Stimulated activated CD4-positive, alpha-beta T cell treated with anti-CD3 and anti-CD28 coated beads, Interleukin-15, amount 100 ng/mL, for 1 hour (primary cell): ENCODE data around the gene JPH3.

ENCODE experiments used
- DNase-seq, 2 donors: peaks; one replicate each; pipeline ENCODE4 v3.0.0-alpha.2; 2020; ENCODE audit warnings: low read depth in 1 of 2, low spot score in 1 of 2

Gene JPH3

DNA sequence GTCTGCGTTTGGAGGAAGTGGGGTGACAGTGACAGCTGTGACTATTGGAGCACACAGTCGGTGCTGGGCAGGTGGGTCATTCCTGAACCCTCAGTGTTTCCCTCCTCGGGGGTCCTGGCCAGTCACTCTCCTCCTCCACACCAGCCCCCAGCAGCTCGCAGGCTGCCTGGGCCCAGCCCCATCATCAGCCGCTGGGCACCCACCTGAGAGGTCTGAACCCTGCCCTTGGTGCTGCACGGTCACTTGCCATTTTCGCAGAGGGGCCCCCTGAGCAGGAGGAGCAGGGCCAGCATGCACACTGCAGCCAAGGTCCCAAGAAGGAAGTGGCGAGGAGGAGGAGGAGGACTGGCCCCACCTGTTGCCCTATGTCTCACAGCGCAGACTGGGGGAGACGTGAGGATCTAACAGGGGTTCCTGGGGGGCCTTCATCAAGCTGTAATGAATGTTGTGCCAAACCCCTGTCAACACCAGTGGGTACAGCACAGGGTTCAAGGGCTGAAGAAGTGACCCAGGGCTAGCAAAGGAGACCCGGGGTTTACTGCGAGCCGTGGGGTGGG lies 23.0 kb downstream of the JPH3 start:
- DNase-seq, result no peak

DNA sequence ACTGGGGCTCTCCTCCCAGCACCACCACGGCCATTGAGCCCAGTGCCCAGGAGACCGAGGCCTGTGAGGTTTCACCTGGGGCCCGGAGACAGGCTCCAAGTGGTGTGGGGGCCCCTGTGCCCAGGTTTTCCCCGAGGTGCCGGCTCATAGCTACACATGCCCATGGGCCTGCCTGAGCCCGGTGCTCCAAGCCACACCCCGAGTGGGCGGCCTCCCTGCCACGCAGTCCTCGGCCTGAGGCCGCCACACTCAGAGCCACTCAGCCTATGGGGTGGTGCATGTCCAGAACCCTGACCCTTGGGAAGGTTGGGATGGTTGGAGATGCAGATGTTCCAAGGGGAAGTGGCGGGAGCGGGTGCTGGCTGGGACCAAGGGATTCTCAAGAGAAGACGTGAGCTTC lies 24.1 kb downstream of the JPH3 start:
- no peak for DNase-seq

DNA sequence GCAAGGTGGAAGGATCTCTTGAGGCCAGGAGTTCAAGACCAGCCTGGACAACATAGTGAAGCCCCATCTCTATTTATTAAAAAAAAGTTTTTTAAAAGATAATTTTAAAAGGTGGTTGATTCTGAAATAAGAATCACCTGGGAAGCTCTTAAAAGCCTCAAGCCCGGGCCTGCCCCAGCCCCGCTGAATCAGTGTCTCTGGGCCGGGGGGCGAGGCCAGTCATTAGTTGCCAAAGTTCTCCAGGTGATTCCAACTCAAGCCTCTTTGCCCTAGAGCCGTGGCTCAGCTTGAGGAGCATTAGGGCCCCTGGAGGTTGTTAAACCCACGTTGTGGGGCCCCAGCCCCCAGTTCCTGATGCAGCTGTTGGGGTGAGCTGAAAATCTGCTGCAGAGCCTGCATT lies 24.6 kb downstream of the JPH3 start:
- DNase-seq, result no peak

DNA sequence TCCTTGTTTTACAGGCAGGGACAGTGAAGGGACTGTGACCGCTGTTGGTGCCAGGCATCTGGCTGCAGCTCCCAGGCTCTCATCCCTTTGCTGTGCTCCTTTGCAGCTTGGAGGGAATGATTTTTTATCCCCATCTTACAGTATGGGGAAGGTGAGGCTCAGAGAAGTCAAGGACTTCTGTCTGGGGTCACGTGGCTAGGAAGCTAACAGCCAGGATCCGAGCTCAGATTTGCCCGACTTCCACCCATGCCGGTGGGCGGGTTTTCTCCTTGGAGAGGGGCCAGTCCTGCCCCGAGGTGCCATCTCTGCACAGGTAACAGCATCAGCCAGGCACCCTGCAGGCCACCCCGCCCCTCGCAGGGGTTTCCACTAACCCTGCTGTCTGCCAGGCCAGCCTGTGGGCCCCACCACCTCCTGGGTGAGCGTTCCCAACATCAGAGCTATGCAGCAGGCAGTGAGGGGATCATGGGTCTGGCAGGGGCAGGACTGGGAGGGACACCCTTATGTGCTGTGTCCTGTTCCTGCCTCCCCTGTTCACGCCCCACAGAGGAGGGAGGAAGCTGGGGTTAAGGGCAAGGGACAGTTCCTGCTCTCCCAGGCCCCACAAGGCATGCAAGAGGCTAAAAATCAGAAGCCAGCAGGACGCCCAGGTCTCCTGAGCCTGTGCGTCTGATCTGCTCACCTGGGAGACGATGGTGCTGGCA lies 25.4 kb downstream of the JPH3 start:
- no peak for DNase-seq

DNA sequence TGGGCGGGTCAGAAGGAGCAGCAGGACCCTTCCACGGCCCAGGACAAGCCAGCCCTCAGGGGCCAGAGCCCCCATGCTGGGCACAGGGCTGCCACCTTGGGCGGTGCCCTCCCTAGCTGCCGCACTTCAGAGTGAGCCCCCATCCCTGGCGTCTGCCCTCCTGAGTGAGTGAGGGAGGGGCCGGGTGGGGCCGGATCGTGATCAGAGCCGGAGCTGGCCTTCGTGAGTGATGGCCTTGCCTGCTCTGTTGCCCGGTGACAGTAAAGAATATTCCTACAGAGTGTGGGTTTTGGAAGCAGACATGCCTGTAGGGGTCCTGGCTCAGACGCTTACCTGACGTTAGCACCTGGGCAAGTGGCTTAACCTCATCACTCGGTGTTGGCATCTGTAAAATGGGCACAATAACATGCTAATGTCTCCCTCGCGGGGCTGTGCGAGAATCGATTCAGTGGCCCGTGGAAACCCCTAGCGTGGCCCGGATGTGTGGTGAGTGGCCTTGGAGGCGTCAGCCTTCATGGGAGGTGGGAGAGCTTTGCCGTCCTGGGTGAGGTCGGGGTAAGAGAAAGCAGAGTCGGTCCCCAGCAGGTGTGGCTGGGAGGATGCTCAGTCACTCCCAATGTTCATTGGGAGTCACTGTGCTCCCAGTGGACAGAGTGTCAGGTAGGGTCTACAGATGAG lies 26.1 kb downstream of the JPH3 start:
- no peak for DNase-seq

DNA sequence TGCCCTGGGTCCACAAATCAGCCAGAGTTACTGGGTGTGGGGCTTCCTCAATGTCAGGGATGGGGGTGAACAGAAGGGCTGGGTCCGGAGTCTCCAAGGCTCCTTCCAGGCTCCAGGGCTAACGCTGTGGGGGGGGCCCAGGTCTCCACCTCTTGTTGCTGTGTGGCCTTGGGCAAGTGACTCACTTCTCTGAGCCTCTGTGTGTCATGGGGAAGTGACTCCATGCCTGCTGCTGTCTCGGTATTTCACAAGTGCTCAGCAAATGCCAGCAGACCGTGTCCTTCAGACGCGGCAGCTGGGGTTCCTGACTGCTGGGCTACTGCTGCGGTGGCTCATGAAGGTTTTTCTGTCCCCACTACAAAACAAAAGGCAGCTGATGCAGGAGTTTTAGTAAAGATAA lies 26.6 kb downstream of the JPH3 start:
- no peak for DNase-seq

DNA sequence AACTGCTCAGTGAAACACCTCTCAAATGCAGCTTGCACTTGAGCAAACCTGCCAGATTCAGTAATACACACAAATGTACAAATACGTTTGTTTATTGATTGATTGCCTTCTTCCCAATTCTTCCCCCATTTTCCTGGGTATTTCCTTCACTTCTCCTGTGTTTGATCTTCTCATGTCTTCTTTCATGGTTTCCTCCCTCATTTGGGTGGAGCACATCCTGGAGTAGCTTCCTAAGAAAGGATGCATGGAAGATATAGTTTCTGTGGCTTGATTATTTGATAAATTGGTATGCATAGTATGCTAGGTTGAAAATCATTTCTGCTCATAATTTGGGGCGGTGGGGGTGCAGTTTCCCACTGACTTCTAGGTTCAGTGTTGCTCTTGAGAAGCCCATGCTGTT lies 28.8 kb downstream of the JPH3 start:
- no peak for DNase-seq

DNA sequence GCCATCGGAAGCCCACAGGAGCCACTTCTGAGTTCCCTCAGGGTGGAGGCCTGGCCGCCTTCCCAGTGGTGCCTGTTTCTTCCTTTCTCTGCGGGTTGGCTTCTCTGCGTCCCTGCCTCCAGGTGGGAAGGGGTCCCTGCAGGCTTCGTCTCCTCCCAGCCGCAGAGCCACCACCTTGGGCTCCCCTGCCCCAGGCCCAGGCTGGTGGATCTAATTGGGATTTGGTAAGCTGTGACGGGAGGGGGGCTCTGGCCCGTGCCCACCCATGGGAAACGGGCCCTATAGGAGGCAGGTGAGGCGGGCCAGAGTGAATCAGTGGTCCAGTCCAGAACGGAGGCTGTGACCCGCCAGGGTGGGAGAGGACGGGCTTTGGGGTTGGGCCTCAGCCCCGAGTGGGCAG lies 32.1 kb downstream of the JPH3 start:
- no peak for DNase-seq

DNA sequence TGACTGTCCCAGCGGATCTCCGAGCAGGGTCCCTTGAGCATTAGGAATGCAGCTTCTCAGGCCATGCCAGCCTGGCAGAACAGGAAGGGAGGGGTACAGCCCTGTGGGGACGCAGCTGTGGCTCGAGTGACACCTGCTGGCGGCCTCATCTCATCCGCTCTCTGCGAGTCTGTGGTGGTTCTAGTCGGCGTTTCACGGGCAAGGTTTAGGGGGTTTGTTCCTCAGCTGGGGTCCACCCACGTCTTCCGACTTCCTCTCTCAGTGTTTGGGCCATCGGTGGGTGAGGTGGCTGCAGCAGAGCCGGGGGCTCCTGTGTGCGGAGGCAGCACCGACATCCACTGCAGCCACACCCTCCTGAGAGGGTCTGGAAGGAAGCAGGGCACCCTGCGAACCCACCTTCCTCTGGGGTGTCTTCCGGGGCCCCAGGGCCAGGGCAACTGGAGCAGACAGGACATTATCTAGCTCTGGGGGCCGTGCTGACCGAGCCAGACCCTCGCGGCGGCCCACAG lies 33.3 kb downstream of the JPH3 start:
- DNase-seq, result peak; percentile 39 to 60

DNA sequence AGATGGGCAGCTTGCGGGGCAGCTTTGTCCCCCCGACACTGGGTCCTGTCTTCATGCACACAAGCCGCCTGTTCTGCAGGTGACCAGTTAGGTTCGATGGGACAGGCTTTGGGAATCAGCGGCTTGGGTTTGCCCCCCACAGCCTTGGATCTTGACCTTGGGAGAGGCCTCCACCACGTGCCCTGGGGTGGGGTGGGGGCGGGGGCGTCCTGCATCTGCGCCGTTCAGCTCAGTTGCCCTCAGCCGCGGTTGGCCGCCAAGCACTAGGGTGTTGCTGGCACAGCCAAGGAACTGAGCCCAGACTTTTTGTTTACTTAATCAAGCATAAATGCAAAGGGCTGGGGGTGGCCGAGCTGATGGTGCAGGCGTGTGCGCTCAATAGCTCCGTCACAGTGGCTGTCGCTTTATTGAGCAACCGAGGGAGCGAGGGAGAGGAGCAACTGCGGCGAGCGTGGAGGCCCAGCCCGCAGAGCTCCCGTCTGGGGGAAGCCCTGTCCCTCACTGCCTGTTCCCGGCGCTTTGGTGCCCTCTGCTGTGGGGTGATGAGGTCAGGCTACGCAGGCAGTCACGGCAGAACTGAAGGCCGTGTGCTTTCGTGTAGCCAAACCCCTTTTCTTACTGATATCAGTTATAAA lies 33.9 kb downstream of the JPH3 start:
- DNase-seq, result peak; percentile 60 to 72

DNA sequence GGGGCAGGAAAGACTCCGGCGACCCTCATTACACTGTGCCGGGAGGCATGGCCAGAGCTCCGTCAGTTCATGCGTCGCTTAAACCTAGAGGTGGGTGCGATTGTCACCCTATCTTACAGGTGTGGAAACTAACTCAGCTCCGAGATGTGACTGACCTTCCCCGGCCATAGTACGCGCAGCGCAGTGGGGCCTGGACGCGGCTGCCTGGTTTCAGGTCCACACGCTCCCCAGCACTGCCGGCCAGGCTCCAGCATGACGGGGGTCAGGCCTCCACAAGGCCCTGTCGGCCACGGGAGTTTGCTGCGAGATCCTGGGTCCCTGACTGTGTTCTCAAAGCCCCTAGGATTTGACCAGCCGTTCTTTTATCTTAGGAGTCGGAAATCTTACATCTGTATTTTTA lies 34.4 kb downstream of the JPH3 start:
- DNase-seq, result no peak

DNA sequence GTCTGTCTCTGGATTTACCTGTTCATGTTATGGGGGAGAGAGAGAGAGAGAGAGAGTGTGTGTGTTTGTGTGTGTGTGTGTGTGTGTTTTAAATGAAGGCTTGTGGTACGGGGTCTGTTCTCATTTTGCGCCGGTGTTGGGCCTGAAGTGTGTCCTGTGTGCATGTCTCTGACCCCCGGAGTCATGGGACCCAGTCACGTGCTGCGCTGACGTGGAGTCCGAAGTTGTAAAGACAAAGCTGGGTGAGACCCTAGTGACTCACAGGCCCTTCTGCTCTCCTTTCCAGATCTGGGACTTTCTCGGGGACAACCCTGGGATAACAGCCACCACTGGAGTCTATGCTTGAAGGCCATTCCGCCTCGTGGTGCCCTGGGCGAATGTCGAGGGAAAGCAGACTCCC lies 35.0 kb downstream of the JPH3 start:
- no peak for DNase-seq

DNA sequence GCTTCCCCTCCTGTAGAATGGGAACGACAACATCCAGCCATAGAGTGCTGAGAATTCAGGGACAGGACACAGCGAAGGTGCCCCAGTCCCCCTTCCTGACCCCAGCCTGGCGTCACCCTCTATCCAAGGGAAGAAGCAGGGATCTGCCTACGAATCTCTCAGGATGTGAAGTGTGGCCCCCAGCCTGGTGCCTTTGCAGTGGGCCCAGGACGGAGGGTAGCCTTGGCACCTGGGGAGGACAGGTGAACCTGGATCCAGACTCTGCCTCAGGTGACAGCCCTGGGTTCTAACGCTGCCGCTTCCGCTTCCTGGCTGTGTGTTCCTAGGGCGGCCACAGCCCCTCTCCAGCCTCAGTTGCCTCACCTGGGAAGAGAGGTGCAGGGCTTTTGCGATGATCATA lies 36.4 kb downstream of the JPH3 start:
- DNase-seq, result no peak

DNA sequence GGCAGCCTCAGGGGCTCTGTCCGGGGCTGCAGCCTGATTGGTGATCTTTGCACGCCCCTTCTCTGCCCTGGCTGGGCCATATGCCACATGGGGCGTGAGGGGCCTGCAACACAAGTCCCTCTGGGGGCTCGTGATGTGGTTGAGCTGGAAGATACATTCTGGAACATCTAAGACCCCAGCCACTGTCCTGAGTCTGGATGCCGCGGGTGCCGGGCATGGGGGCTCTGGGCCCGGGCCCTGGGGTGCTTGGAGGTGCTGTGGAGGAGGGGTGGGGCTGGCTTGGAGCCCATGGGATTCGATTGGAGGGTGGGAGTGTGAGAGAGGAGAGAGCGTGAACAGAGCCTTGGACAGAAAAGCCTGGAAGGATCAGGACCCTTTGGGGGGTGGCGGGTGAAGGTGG lies 39.4 kb downstream of the JPH3 start:
- DNase-seq, result no peak

DNA sequence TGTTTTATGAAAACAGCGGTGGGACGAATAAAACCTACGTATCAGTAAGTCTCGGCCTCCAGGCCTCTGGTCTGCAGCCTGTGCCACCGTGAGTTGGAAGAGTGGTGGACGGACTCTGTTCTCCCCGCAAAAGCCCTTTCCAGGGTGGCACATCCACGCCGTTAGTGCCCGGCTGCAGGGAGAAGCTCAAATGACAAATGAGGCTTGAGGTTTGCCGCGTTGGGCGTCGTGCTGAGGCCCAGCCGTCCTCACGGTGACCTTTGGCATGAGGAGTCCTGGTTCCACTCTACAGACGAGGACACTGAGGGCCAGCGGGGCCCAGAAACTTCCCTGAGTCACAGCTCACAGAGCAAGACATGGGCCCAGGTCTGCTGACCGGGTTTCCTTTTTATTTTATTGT lies 40.2 kb downstream of the JPH3 start:
- DNase-seq, result no peak

DNA sequence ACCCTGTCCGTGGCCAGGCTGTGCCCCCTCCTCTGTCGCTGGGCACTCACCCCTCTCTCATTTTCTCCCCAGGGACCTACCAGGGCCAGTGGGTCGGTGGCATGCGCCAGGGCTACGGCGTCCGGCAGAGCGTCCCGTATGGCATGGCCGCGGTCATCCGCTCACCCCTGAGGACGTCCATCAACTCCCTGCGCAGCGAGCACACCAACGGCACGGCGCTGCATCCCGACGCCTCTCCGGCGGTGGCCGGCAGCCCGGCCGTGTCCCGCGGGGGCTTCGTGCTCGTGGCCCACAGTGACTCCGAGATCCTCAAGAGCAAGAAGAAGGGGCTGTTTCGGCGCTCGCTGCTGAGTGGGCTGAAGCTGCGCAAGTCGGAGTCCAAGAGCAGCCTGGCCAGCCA lies 41.9 kb downstream of the JPH3 start:
- no peak for DNase-seq

DNA sequence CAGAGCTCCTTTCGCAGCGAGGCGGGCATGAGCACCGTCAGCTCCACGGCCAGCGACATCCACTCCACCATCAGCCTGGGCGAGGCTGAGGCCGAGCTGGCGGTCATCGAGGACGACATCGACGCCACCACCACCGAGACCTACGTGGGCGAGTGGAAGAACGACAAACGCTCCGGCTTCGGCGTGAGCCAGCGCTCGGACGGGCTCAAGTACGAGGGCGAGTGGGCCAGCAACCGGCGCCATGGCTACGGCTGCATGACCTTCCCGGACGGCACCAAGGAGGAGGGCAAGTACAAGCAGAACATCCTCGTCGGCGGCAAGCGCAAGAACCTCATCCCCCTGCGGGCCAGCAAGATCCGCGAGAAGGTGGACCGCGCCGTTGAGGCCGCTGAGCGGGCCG lies 42.3 kb downstream of the JPH3 start:
- DNase-seq, result no peak

DNA sequence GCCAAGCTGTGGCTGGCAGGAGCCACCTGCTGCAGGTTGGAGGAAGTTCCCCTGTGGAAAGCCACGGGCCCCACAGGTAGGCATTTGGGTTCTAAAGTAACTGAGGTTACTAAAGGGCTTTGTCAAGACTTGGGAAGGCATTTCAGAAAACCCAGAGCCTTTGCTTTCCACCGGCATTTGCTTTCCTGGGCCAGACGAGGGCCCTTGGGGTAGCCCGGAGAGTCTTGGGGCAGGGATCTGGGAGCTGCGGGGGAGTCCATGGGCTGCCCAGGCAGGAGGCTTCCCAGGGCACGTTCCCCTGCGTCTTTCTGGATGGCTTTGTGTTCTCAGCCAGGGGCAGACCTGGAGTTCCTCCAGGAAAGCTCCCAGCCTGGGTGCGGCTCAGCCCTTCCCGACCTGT lies 43.5 kb downstream of the JPH3 start:
- no peak for DNase-seq

DNA sequence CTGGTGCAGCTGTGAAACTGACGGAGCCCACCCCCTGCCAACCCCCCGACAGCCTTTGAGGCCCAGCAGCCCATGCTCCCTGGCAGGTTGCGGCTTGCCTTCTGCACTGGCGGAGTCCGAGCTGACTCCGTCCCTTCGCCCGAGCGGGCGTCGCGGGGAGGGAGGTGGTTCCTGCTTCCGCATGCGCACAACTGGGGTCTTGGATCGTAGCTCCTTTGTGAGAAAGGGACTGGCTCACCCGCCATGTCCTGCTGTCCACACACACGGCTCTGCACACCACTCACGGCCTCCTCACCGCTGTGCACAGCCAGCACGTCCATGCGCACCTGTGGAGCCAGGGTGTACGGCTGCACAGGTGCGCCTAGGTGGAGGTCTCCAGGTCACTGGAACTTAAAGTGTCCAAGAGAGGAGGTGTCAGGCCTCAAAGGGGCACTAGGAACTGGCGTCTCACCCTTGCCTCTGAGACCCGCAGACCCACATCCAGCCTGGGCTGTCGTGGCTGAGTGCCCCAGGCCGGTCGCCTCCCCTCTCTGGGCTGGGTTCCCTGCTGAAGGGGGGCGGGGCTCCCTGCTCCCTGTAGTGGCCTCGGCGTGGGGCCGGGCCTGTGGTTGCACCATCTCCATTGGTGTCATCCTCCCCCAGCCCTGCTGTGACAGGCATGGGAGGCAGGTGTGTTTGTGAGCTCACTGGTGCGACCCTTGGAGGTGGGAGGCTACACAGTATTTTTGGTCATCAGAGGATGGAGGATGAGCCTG lies 45.3 kb downstream of the JPH3 start:
- no peak for DNase-seq

DNA sequence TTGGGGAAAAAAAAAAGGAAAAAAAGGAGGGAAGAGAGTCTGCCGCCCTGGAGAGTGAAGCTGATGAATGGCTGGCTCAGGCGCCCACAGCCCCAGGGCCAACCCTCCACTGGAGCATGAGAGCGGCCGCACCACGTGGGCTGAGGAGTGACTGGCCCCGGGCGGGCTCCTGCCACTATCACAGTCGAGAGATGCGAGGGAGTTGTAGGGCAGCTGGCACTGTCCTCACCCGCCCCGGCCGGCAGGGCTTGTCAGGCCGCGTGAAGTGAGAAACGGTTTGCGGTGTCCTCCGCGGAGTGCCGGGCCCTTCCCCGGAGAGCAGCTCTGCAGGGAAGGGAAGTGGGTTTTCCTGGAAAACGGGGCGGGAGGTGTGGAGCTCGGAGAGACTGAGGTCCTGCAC lies 45.9 kb downstream of the JPH3 start:
- DNase-seq, result no peak

DNA sequence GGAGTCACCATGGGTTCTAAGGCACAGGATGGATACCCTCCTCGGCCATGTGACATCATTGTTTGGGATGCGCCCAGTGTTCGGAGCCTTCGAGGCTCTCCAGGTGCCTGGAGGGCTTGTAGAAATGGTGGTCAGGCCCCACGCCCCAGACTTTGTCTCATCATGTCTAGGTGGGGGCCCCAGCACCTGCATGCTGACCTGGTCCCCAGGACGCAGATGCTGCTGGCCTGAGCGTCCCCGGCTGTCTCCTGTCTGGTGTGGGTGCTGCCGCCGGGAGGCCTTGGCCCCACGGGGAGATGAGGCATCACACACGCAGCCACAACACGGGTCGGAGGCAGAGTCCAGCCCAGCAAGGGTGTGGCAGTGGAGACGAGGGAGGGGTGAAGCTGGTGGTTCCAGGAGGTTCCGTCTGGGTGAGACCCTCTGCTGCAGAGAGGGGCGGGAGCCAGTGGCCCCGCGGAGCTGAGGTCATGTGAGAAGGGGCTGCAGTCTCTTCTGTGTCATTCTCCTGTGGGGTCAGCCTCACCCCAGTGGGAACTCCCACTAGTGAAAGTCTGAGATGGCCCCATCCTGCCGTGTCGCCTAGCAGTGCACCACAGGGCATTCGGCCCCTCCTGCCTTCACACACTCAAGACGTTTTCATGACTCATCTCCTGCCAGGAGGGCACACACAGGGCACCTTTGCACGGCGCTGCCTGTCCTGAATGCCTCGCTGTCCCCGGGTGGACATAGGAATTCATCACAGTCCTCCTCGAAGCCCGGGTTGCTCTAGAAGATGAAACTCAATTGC lies 46.6 kb downstream of the JPH3 start:
- DNase-seq, result no peak
